HUES64 (cell line): Measurements from ENCODE around the gene NFE2L1.
"Not testable (repeated sequence)": the region's sequence is repeated elsewhere in the genome, so short reads cannot be mapped to it uniquely, and the experiment has no call there.

Source experiments
- H3K27ac ChIP-seq: 2 replicates; pipeline ENCODE4 v1.7.0; 2013; ENCODE audit warnings: low read depth, low read length, inconsistent platforms
- H3K27me3 ChIP-seq: 2 replicates; pipeline ENCODE4 v1.6.1; 2013; ENCODE audit warnings: mild to moderate bottlenecking, low read length; ENCODE audit not compliant: insufficient read depth
- H3K36me3 ChIP-seq: 2 replicates; pipeline ENCODE4 v1.6.1; 2013; ENCODE audit warnings: mild to moderate bottlenecking, low read length; ENCODE audit not compliant: insufficient read depth
- H3K4me1 ChIP-seq: 2 replicates; pipeline ENCODE4 v1.6.1; 2013; ENCODE audit warnings: mild to moderate bottlenecking, low read length, moderate library complexity; ENCODE audit not compliant: insufficient read depth
- H3K4me3 ChIP-seq: 2 replicates; pipeline ENCODE4 v1.5.1; 2013; ENCODE audit warnings: mild to moderate bottlenecking, low read length, moderate library complexity
- H3K9ac ChIP-seq: 2 replicates; pipeline ENCODE4 v1.6.1; 2013; ENCODE audit warnings: mild to moderate bottlenecking, low read depth, low read length
- H3K9me3 ChIP-seq: 2 replicates; pipeline ENCODE4 v1.6.1; 2013; ENCODE audit warnings: low read depth, low read length; ENCODE audit not compliant: insufficient read depth
- WGBS: fragments of 150-250, 120-280 bp; methylation state at CpG from one replicate; pipeline ENCODE4 v1.1.7; 2013; ENCODE audit warnings: missing lambda C conversion rate; 5-methylcytosine and 5-hydroxymethylcytosine counted together

NFE2L1 gene

GRCh38 chr17:48024149-48025039 is 23.8 kb upstream of the NFE2L1 start:
- Histone ChIP-seq H3K9ac (peak overlapping the region; percentile 34; the same call in 1 of the 2 replicates), H3K36me3 (no peaks in the 10 kb centered on the region), H3K27me3 (peaks cover 27% of the 10 kb centered on the region), H3K27ac (no peak overlapping the region), H3K4me1 (peaks cover 17% of the 10 kb centered on the region), H3K9me3 (no peaks in the 10 kb centered on the region), H3K4me3 (peak overlapping the region; percentile 63)
- 2% methylated on average over 52 of the region's 54 CpGs for WGBS

- H3K4me3 ChIP-seq, result peak overlapping the region; percentile 63
- WGBS, result 3% methylated on average over 56 of the region's 56 CpGs
- H3K27me3 ChIP-seq, result peaks cover 27% of the 10 kb centered on the region
- H3K9me3 ChIP-seq, result no peaks in the 10 kb centered on the region
- H3K27ac ChIP-seq, result no peak overlapping the region
- no peaks in the 10 kb centered on the region for H3K36me3 ChIP-seq
- peaks cover 17% of the 10 kb centered on the region for H3K4me1 ChIP-seq
- 0 out of 2 replicates have a peak overlapping the region, but pooled peaks have one; percentile 8 for H3K9ac ChIP-seq
Observed at GRCh38 chr17:48025040-48025903, 22.9 kb upstream of the NFE2L1 start.

GRCh38 chr17:48025904-48026501 is 22.2 kb upstream of the NFE2L1 start:
- 55% methylated on average over 7 of the region's 8 CpGs for WGBS
- no peaks in the 10 kb centered on the region for H3K36me3 ChIP-seq
- no peak overlapping the region for H3K27ac ChIP-seq
- peaks cover 27% of the 10 kb centered on the region for H3K27me3 ChIP-seq
- H3K4me1 ChIP-seq, result peaks cover 17% of the 10 kb centered on the region
- H3K9ac ChIP-seq, result no peak overlapping the region
- H3K4me3 ChIP-seq, result peak overlapping the region; percentile 63
- H3K9me3 ChIP-seq, result no peaks in the 10 kb centered on the region

GRCh38 chr17:48026502-48027321 is 21.4 kb upstream of the NFE2L1 start:
- peaks cover 27% of the 10 kb centered on the region for H3K27me3 ChIP-seq
- WGBS, result 23% methylated on average over 18 of the region's 18 CpGs
- H3K27ac ChIP-seq, result no peak overlapping the region
- H3K9me3 ChIP-seq, result no peaks in the 10 kb centered on the region
- H3K36me3 ChIP-seq, result no peaks in the 10 kb centered on the region
- H3K4me1 ChIP-seq, result peaks cover 17% of the 10 kb centered on the region
- no peak overlapping the region for H3K4me3 ChIP-seq
- no peak overlapping the region for H3K9ac ChIP-seq

GRCh38 chr17:48027322-48027981 is 20.7 kb upstream of the NFE2L1 start:
- Histone ChIP-seq H3K4me3 (no peak overlapping the region), H3K36me3 (no peaks in the 10 kb centered on the region), H3K4me1 (peaks cover 17% of the 10 kb centered on the region), H3K9ac (no peak overlapping the region), H3K9me3 (no peaks in the 10 kb centered on the region), H3K27ac (no peak overlapping the region), H3K27me3 (peaks cover 27% of the 10 kb centered on the region)
- 89% methylated on average over 12 of the region's 12 CpGs for WGBS

GRCh38 chr17:48028736-48029135 is 19.4 kb upstream of the NFE2L1 start:
- peaks cover 26% of the 10 kb centered on the region for H3K27me3 ChIP-seq
- no peak overlapping the region for H3K27ac ChIP-seq
- H3K9me3 ChIP-seq, result no peaks in the 10 kb centered on the region
- no peak overlapping the region for H3K4me3 ChIP-seq
- no peaks in the 10 kb centered on the region for H3K36me3 ChIP-seq
- WGBS, result 100% methylated on average over 1 of the region's 1 CpG
- no peak overlapping the region for H3K9ac ChIP-seq
- peaks cover 13% of the 10 kb centered on the region; the same call in 1 of the 2 replicates for H3K4me1 ChIP-seq

- Histone ChIP-seq H3K27ac (no peak overlapping the region), H3K27me3 (peaks cover 11% of the 10 kb centered on the region), H3K9me3 (no peaks in the 10 kb centered on the region), H3K36me3 (no peaks in the 10 kb centered on the region), H3K9ac (no peak overlapping the region), H3K4me1 (peaks cover 8% of the 10 kb centered on the region; the same call in 1 of the 2 replicates), H3K4me3 (no peak overlapping the region)
- 80% methylated on average over 5 of the region's 5 CpGs for WGBS
Observed at GRCh38 chr17:48030531-48030930, 17.6 kb upstream of the NFE2L1 start.

GRCh38 chr17:48031966-48032365 is 16.2 kb upstream of the NFE2L1 start:
- H3K4me3 ChIP-seq, result no peak overlapping the region
- 82% methylated on average over 6 of the region's 6 CpGs for WGBS
- no peaks in the 10 kb centered on the region for H3K9me3 ChIP-seq
- H3K9ac ChIP-seq, result no peak overlapping the region
- H3K36me3 ChIP-seq, result no peaks in the 10 kb centered on the region
- no peaks in the 10 kb centered on the region for H3K4me1 ChIP-seq
- H3K27ac ChIP-seq, result no peak overlapping the region
- H3K27me3 ChIP-seq, result peaks cover 12% of the 10 kb centered on the region

- H3K27ac ChIP-seq, H3K36me3 ChIP-seq, H3K9ac ChIP-seq, H3K9me3 ChIP-seq, H3K4me1 ChIP-seq, H3K4me3 ChIP-seq: not testable (repeated sequence)
- peaks cover 37% of the 10 kb centered on the region for H3K27me3 ChIP-seq
- 86% methylated on average over 11 of the region's 12 CpGs for WGBS
Observed at GRCh38 chr17:48034734-48035133, 13.4 kb upstream of the NFE2L1 start.

- no peaks in the 10 kb centered on the region for H3K36me3 ChIP-seq
- H3K9me3 ChIP-seq, result no peaks in the 10 kb centered on the region
- no peak overlapping the region for H3K27ac ChIP-seq
- H3K4me1 ChIP-seq, result peaks cover 4% of the 10 kb centered on the region; the same call in 1 of the 2 replicates
- H3K9ac ChIP-seq, result no peak overlapping the region
- 69% methylated on average over 6 of the region's 6 CpGs for WGBS
- H3K27me3 ChIP-seq, result peaks cover 37% of the 10 kb centered on the region
- peak overlapping the region; percentile 67 for H3K4me3 ChIP-seq
Observed at GRCh38 chr17:48036693-48037035, 11.5 kb upstream of the NFE2L1 start.
